Peyer's patch (tissue), 4 donors: Measurements from ENCODE around the gene SOX5. TPM values are rescaled to one million over a fixed set of nuclear protein-coding genes. Genes with fewer than 3 reads are reported as not detected.

ENCODE experiments used
- DNase-seq, 3 donors: peaks; one replicate each; pipeline ENCODE4 v3.0.0-alpha.2; 2017 to 2019
- H3K27ac ChIP-seq, 4 donors: fragments of 200-600 bp; sonication (generic); one replicate each; pipeline ENCODE4 v1.5.1; 2016 to 2019
- H3K27me3 ChIP-seq, 2 donors: fragments of 200-600 bp; sonication (generic); one replicate each; pipeline ENCODE4 v1.5.1; 2019
- H3K36me3 ChIP-seq, 3 donors: fragments of 200-600 bp; sonication (generic); one replicate each; pipeline ENCODE4 v1.5.1; 2016 to 2019
- H3K4me1 ChIP-seq, 4 donors: fragments of 200-600 bp; sonication (generic); one replicate each; pipeline ENCODE4 v1.5.1; 2016 to 2019
- H3K4me3 ChIP-seq, 4 donors: fragments of 200-600 bp; sonication (generic); 1 replicate in 3 of 4; 2 replicates in 1 of 4; pipeline ENCODE4 v1.5.1; 2016 to 2019; ENCODE audit warnings: mild to moderate bottlenecking in 1 of 4
- H3K9me3 ChIP-seq, 4 donors: fragments of 200-600 bp; sonication (generic); one replicate each; pipeline ENCODE4 v1.5.1; 2016 to 2019; ENCODE audit warnings: mild to moderate bottlenecking in 1 of 4
- POLR2A ChIP-seq, 2 donors: fragments of 450-650 bp; IDR thresholded peaks; one replicate each; pipeline ENCODE4 v1.5.1; 2017; ENCODE audit warnings: antibody characterized with exemption in 2 of 2, mild to moderate bottlenecking in 2 of 2, moderate library complexity in 2 of 2
- total RNA-seq, 4 donors: library from RNA; depleted of rRNA; stranded (reverse); fragments of >200 nt; gene quantifications; one replicate each; pipeline ENCODE4 v1.1.0, GENCODE V29; 2016
- TF ChIP-seq, protein P1 (sequence below), 6 experiments: fragments of 450-650 bp in 4 of 6; fragments of 200-600 bp in 2 of 6; sonication (generic) in 1 of 6; IDR thresholded peaks; one replicate each; pipeline ENCODE4 v1.5.1; 2017 to 2019; ENCODE audit warnings: antibody characterized with exemption in 6 of 6, mild to moderate bottlenecking in 3 of 6, moderate library complexity in 1 of 6

Gene SOX5
- total RNA-seq, 4 donors from 2014 or later = 3.8 to 27.2 (median 11.6) TPM

DNA sequence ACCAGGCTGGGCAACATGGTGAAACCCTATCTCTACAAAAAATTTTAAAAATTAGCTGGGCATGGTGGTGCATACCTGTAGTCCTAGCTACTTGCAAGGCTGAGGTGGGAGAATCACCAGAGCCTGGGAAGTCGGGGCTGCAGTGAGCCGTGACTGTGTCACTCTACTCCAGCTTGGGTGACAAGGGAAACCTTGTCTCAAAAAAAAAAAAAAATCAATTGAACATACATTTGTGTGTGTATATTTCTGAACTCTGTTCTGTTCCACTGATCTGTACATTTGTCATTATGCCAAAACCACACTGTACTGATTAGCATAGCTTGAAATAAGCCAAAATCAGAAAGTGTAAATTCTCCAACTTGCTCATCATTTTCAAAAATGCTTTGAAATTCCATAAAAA, 254.6 kb downstream of the SOX5 start:
- Histone ChIP-seq H3K4me3 (no peak overlapping the region), H3K36me3 (no peaks in the 10 kb centered on the region), H3K9me3 (no peaks in the 10 kb centered on the region), H3K27ac (no peak overlapping the region), H3K4me1 (no peaks in the 10 kb centered on the region), H3K27me3 (no peaks in the 10 kb centered on the region)
- no peak for DNase-seq
- TF ChIP-seq, protein P1, sequence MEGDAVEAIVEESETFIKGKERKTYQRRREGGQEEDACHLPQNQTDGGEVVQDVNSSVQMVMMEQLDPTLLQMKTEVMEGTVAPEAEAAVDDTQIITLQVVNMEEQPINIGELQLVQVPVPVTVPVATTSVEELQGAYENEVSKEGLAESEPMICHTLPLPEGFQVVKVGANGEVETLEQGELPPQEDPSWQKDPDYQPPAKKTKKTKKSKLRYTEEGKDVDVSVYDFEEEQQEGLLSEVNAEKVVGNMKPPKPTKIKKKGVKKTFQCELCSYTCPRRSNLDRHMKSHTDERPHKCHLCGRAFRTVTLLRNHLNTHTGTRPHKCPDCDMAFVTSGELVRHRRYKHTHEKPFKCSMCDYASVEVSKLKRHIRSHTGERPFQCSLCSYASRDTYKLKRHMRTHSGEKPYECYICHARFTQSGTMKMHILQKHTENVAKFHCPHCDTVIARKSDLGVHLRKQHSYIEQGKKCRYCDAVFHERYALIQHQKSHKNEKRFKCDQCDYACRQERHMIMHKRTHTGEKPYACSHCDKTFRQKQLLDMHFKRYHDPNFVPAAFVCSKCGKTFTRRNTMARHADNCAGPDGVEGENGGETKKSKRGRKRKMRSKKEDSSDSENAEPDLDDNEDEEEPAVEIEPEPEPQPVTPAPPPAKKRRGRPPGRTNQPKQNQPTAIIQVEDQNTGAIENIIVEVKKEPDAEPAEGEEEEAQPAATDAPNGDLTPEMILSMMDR (IDR thresholded peaks at IDR 0.05) = no peak
- no peak for TF ChIP-seq POLR2A (IDR thresholded peaks at IDR 0.05)

DNA sequence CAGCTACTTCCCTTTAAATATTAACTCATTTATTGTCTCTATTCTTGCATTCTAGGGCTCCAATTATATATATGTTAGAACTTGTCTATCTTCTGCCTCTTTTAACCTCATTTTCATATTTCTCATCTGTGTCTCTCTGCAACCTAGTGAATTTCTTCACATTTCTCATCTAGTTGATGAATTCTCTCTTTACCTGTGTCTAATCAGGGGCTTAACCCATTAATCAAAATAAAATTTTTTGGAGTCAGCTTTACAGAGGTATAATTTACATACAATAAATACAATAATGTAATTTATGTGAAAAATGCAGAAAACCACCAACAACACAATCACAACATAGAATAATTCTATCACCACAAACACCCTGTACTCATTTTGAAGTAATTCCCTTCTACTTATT, 255.2 kb downstream of the SOX5 start:
- Histone ChIP-seq H3K27me3 (no peaks in the 10 kb centered on the region), H3K36me3 (no peaks in the 10 kb centered on the region), H3K4me1 (no peaks in the 10 kb centered on the region), H3K4me3 (no peak overlapping the region), H3K9me3 (no peaks in the 10 kb centered on the region), H3K27ac (no peak overlapping the region)
- TF ChIP-seq POLR2A (IDR thresholded peaks at IDR 0.05) = no peak
- DNase-seq = no peak

DNA sequence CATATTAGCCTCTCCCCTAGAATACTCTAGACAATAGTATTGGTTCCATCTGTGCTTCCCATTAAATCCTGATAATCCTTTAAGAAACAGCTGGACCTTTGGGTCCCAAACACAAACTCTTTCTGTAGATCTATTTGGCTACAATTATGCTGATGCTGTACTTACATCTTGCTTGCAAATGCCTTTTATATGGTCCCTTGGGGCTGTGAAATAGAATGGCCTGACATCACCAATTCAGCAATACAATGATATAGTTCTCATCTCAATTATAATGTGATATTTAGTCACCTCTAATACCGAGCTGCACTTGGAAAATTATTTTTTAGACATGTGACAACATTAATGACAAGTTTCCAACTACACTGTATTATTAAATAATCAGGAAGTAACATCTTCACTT, 261.5 kb downstream of the SOX5 start:
- no peaks in the 10 kb centered on the region for H3K36me3 ChIP-seq
- H3K27me3 ChIP-seq = no peaks in the 10 kb centered on the region
- TF ChIP-seq POLR2A (IDR thresholded peaks at IDR 0.05) = no peak
- TF ChIP-seq, protein P1 (IDR thresholded peaks at IDR 0.05) = no peak
- H3K4me3 ChIP-seq = no peak overlapping the region
- H3K27ac ChIP-seq = no peak overlapping the region
- no peaks in the 10 kb centered on the region for H3K4me1 ChIP-seq
- no peaks in the 10 kb centered on the region for H3K9me3 ChIP-seq
- no peak for DNase-seq

DNA sequence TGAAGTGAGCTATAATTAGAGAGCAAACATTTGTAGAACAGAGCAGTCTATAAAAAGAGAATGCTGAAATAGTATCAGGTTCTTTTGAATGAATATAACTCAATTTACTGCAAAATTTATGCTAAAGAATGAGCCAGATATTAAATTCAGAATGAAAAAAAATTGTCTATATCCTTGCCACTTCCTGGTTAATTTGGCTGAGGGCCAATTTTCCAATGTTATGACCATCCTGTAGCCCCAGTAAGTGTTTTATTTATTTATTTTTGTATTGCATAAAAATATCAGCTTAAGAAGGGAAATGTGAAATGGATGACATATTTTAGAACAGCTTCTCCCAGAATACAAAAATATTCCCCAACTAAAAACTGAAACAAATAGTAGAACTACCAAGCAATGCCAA, 263.4 kb downstream of the SOX5 start:
- H3K9me3 ChIP-seq = no peaks in the 10 kb centered on the region
- TF ChIP-seq, protein P1 (IDR thresholded peaks at IDR 0.05) = no peak
- TF ChIP-seq POLR2A (IDR thresholded peaks at IDR 0.05) = no peak
- H3K4me1 ChIP-seq = no peaks in the 10 kb centered on the region
- H3K36me3 ChIP-seq = no peaks in the 10 kb centered on the region
- H3K4me3 ChIP-seq = no peak overlapping the region
- no peak overlapping the region for H3K27ac ChIP-seq
- DNase-seq = no peak
- no peaks in the 10 kb centered on the region for H3K27me3 ChIP-seq

DNA sequence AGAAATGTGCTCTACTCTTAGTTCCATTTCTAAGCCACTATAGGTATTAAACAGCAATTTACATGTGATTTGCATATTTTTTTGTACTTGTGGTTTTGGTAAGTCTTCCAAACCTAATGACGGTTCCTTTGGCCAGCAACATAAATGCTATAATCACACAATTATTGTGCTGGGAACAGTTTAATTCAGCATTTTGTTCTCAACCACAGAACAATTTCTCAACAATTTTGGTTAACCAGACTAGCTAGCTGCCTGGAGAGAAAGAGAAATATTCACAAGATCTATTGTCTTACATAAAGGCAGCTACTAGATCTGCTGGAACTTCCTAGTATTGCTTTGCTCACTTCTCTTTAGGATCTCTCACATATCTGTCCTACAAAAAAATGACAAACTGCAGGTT, 265.3 kb downstream of the SOX5 start:
- H3K27me3 ChIP-seq = no peaks in the 10 kb centered on the region
- H3K9me3 ChIP-seq = no peaks in the 10 kb centered on the region
- no peaks in the 10 kb centered on the region for H3K4me1 ChIP-seq
- no peak overlapping the region for H3K27ac ChIP-seq
- H3K36me3 ChIP-seq = no peaks in the 10 kb centered on the region
- H3K4me3 ChIP-seq = no peak overlapping the region
- no peak for DNase-seq
- TF ChIP-seq, protein P1 (IDR thresholded peaks at IDR 0.05) = no peak
- TF ChIP-seq POLR2A (IDR thresholded peaks at IDR 0.05) = no peak

DNA sequence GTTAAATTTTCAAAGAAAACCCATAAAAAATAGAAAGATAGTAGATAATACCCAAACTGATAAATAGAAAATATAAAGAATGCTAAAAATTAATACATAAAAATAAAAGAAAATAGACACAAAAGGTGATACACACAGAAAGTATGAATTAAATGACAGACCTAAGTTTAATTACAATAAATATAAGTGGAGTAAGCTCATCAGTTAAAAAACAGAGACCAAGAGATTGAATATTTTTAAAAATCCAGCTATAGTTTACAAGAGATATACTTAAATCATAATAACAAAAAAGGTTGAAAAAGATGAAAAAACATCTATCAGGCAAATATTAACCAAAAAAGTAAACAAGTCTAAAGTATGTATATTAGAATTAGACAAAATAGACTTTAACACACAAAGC, 268.2 kb downstream of the SOX5 start:
- Histone ChIP-seq H3K4me3 (no peak overlapping the region), H3K27me3 (no peaks in the 10 kb centered on the region), H3K27ac (no peak overlapping the region), H3K9me3 (no peaks in the 10 kb centered on the region), H3K36me3 (no peaks in the 10 kb centered on the region), H3K4me1 (no peaks in the 10 kb centered on the region)
- DNase-seq = no peak
- TF ChIP-seq, protein P1 (IDR thresholded peaks at IDR 0.05) = no peak
- TF ChIP-seq POLR2A (IDR thresholded peaks at IDR 0.05) = no peak
